ENCODE data around the gene KRT86. TPM values are rescaled to one million over a fixed set of nuclear protein-coding genes. Genes with fewer than 3 reads are reported as not detected.

Gene KRT86
- total and polyA plus RNA-seq, 10 donors, result 0.08 to 0.26 (median 0.13) TPM; not detected in 6

DNA sequence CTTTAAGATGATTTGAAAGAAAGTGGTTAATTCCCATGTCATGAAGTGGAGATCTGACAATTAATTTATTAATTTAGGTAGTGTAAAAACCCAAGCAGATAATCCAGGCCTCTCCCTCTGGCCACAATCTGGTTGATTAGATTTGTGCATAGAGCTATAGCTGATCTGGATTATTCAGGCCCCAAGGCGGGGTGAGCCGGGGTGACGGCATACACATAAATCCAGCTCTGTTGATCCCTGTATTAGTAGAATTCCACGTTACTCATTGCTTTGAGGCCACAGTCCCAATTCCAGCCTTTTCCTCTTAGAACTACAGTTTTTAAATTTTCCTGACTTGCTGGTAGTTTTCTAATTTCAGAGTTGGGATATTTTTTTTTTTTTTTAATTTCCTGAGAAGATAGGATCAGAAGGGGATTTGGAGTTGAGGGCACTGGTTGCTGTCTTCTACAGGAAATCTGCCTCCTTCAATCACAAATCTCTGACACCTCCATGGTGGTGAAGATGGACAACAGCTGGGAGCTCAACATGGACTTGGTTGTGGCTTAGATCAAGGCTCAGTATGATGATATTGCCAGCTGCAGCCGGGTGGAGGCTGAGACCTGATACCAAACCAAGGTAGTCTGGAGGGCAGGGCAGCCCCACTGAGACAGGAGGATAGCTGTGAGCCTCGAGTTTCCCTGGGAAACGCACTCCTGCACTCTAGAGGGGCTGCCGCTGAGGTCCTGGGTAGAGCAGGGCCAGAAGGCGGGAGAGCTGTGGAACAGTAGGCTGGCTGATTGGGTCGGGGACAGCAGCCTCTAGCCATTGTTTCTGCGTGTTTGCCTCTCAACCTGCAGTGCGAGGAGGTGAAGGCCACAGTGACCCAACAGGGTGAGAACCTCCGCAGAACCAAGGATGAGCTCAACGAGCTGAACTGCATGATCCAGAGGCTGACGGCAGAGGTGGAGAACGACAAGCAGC, 73.4 kb downstream of the KRT86 start:
- intact Hi-C loops (cut with DNase I; ENCODE audit: low total_unique reads), result no loop called here
- Histone ChIP-seq H3K4me3 (no peak overlapping the region), H3K27me3 (replicated peaks in 1 of 7) (peaks cover 0 to 25% (median 0%) of the 10 kb centered on the region in 7 donors), H3K9me3 (peaks cover 0 to 11% (median 0%) of the 10 kb centered on the region in 8 donors), H3K36me3 (no peaks in the 10 kb centered on the region), H3K27ac (no peak overlapping the region), H3K4me1 (peaks cover 0 to 23% (median 8%) of the 10 kb centered on the region in 6 donors)
- 65 to 77% (median 76%) methylated on average over 14 to 16 of the region's 16 CpGs for WGBS, 5 donors
- peak; percentile 60 for DNase-seq
- no peak for TF ChIP-seq POLR2A (IDR thresholded peaks at IDR 0.05)
- no peak for TF ChIP-seq POLR2AphosphoS5 (IDR thresholded peaks at IDR 0.05)
- TF ChIP-seq, protein P1, sequence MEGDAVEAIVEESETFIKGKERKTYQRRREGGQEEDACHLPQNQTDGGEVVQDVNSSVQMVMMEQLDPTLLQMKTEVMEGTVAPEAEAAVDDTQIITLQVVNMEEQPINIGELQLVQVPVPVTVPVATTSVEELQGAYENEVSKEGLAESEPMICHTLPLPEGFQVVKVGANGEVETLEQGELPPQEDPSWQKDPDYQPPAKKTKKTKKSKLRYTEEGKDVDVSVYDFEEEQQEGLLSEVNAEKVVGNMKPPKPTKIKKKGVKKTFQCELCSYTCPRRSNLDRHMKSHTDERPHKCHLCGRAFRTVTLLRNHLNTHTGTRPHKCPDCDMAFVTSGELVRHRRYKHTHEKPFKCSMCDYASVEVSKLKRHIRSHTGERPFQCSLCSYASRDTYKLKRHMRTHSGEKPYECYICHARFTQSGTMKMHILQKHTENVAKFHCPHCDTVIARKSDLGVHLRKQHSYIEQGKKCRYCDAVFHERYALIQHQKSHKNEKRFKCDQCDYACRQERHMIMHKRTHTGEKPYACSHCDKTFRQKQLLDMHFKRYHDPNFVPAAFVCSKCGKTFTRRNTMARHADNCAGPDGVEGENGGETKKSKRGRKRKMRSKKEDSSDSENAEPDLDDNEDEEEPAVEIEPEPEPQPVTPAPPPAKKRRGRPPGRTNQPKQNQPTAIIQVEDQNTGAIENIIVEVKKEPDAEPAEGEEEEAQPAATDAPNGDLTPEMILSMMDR (IDR thresholded peaks at IDR 0.05 in 8 of 11, conservative IDR thresholded peaks at IDR 0.05 in 3 of 11), result no peak

DNA sequence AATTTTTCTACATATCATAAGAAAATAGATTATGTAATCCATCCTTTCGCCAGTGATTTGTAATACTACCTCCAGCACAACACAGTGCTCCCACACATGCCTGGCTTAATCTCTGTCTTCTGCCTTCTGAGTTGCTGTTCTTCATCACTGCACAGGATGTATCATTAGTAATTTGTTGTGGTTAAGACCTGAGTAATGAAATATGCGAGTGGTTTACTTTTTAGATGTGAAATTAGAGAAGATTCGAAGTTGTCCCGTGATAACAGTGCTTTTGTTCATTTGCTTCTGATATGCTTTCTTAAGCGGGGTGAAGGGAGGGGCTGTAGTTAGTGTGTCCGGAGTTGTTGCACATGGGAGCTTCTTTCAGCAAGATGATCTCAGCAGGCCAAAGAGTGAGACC, 74.8 kb downstream of the KRT86 start:
- Histone ChIP-seq H3K36me3 (no peaks in the 10 kb centered on the region), H3K4me1 (peaks cover 0 to 23% (median 8%) of the 10 kb centered on the region in 6 donors), H3K4me3 (no peak overlapping the region), H3K9me3 (peaks cover 0 to under 1% (median 0%) of the 10 kb centered on the region in 8 donors), H3K27me3 (replicated peaks in 1 of 7) (peaks cover 0 to 31% (median 0%) of the 10 kb centered on the region in 7 donors), H3K27ac (no peak overlapping the region)
- WGBS, 5 donors, result 68 to 80% (median 76%) methylated on average over 6 of the region's 6 CpGs
- no peak for TF ChIP-seq POLR2A (IDR thresholded peaks at IDR 0.05)
- TF ChIP-seq POLR2AphosphoS5 (IDR thresholded peaks at IDR 0.05), result no peak
- TF ChIP-seq, protein P1 (IDR thresholded peaks at IDR 0.05 in 8 of 11, conservative IDR thresholded peaks at IDR 0.05 in 3 of 11), result no peak
- DNase-seq, result no peak
- intact Hi-C loops (cut with DNase I; ENCODE audit: low total_unique reads), result no loop called here

DNA sequence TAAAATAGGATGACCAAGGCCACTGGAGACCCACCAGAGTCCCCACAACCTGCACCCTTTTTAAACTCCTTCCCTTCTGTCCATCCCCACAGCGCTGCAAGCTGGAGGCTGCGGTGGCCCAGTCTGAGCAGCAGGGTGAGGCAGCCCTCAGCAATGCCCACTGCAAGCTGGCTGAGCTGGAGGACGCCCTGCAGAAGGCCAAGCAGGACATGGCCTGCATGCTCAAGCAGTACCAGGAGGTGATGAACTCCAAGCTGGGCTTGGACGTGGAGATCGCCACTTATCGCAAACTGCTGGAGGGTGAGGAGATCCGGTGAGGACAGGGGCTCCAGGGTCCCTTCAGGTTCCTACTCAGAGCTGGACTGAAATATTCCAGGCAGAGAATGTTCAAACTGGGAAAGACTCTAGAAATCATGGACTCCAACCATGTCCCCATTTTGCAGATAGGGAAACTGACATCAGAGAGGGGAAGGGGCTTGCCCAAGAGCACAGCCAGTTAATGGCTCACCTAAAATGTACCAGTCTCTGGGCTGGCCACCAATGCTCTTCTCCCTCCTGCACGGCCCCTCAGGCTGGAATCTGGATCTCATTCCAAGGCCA, 75.7 kb downstream of the KRT86 start:
- Histone ChIP-seq H3K4me3 (no peak overlapping the region), H3K4me1 (peaks cover 0 to 23% (median 8%) of the 10 kb centered on the region in 6 donors), H3K9me3 (no peaks in the 10 kb centered on the region), H3K27me3 (replicated peaks in 1 of 7) (peaks cover 0 to 31% (median 0%) of the 10 kb centered on the region in 7 donors), H3K36me3 (no peaks in the 10 kb centered on the region), H3K27ac (no peak overlapping the region)
- DNase-seq, result no peak
- intact Hi-C loops (cut with DNase I; ENCODE audit: low total_unique reads), result no loop called here
- WGBS, 5 donors, result 90 to 94% (median 91%) methylated on average over 8 of the region's 8 CpGs
- TF ChIP-seq, protein P1 (IDR thresholded peaks at IDR 0.05 in 8 of 11, conservative IDR thresholded peaks at IDR 0.05 in 3 of 11), result no peak
- TF ChIP-seq POLR2AphosphoS5 (IDR thresholded peaks at IDR 0.05), result no peak
- TF ChIP-seq POLR2A (IDR thresholded peaks at IDR 0.05), result no peak

DNA sequence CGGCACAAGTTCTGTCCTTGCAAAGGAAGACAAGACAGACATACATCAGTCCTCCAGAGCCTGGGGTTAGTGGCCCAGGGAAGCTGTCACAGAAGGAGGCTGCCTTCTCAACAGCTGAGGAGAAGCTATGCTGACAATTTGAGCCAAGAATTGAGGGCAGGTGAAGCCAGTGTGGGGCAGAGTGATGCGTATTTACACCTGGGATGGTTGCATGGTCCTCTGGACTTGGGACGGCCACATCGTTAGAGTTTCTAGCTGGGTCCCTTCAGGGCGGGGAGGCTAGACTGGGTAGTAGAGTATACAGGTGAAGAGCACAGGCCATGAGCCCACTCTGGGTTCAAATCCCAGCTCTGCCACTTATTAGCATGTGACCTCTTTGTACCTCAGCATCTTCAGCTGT, 76.3 kb downstream of the KRT86 start:
- Histone ChIP-seq H3K27ac (no peak overlapping the region), H3K27me3 (replicated peaks in 1 of 7) (peaks cover 0 to 38% (median 0%) of the 10 kb centered on the region in 7 donors), H3K9me3 (no peaks in the 10 kb centered on the region), H3K36me3 (no peaks in the 10 kb centered on the region), H3K4me1 (peaks cover 0 to 23% (median 8%) of the 10 kb centered on the region in 6 donors), H3K4me3 (no peak overlapping the region)
- no peak for DNase-seq
- 85 to 96% (median 92%) methylated on average over 4 to 5 of the region's 5 CpGs for WGBS, 5 donors
- TF ChIP-seq, protein P1 (IDR thresholded peaks at IDR 0.05 in 8 of 11, conservative IDR thresholded peaks at IDR 0.05 in 3 of 11), result no peak
- TF ChIP-seq POLR2A (IDR thresholded peaks at IDR 0.05) (no peak), POLR2AphosphoS5 (IDR thresholded peaks at IDR 0.05) (no peak)
- intact Hi-C loops (cut with DNase I; ENCODE audit: low total_unique reads), result no loop called here

All from spleen (tissue), 11 donors.